ENCODE data around the gene NRP2.

Gene NRP2

GRCh38 chr2:205682239-205682970, at the start of gene NRP2:
TSS of gene NRP2 (plus strand) at chr2:205682501. CDS start at chr2:205683291, 790 bp downstream.
- peak; percentile 7 for DNase-seq (ENCODE audit: low read depth)

DNA sequence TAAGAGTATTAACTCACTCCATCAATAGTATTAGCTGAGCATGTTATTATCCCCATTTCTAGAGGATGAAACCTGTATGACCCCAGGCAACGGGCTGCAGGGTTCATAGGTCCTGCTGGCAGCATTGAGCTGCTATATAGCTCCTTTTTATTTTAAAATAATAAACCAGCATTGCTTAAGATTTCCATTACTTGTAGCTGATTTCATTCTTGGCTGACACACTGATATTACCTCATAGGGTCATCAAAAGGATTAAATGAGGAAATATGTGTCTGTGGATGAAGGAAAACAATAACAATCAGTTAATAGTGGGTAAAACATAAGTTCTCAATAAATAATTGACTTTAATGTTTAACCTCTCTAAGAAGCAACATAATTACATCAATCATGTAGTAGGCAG, 48.3 kb upstream of the NRP2 start:
- DNase-seq (ENCODE audit: low read depth) = no peak

- no peak for DNase-seq (ENCODE audit: low read depth)
Measured at GRCh38 chr2:205636549-205637319, 45.6 kb upstream of the NRP2 start.

- no peak for DNase-seq (ENCODE audit: low read depth)
Measured at GRCh38 chr2:205637320-205637602, 45.0 kb upstream of the NRP2 start.

DNA sequence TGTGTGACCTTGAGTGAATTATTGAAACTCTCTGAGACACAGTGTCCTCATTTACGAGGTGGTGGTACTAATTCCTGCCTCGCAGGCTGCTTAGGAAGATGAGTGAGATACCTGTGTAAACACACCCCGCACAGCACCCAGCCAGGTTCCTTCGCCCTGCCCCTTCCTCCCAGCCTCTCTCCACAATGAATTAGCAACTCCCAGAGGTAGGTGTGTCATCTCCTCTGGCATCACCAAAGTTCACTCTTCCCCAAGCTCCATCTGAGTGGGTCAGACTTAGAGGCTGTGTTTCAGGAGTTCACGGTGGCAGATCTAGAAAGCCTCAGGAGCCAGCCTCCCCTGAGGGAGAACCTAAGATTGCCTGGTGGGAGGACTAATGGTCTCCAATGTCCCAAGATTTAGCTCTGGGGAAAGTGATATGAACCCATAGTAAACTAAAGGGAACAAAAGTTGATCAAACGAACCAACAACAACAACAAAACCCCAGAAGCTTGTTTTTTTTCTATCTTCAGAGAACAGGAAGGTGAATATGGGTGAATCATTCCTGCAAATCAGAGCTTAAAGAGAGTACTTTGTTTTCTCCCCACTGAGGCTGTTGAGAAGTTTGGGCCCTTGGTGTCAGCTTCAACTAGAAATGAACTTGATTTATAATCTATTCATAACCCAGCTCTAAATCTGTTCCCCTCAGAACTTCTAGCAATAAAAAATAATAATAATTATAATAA, 44.4 kb upstream of the NRP2 start:
- no peak for DNase-seq (ENCODE audit: low read depth)

DNA sequence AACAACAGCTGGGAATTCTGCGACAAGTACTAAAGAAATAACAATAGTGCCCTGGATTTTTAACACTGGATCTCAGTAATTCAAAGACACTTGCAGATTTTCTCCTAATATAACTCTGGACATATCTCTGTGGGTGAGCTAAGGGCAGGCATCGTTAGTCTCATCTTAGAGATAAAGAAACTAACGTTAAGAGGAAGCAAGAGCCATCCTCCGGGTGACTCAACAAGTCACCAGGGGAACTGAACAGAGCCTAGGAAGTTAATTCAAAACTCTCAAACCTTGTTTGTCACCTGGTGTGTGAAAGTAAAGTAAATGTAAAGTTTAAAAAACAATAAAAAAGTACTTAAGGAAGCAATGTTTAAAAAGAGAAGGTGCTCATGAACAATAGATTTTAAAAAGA, 41.6 kb upstream of the NRP2 start:
- DNase-seq (ENCODE audit: low read depth) = no peak

GRCh38 chr2:205642599-205643356, 39.5 kb upstream of the NRP2 start:
- DNase-seq (ENCODE audit: low read depth) = no peak

DNA sequence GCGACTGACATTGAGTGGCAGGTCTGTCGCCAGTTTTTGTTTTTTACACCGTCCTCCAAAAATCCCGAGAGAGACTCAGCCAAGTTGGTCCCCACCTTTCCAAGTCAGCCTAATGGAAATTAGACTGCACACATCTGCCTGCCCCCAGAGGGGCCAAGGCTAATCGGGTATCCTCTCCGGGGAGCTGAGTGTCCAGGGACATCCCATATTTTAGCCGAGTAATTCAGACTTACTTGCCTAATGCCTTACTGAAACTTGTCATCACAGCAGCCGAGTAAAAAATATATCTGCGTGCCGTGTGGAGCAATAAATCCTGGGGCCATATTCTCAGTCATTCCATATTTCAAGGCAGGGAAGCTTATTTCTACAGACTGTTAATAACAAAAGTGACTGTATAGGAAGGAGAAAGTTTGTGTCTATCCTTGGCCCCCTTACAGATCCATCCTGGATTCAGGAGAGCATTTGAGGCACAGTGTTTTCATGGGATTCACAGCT, 38.9 kb upstream of the NRP2 start:
- no peak for DNase-seq (ENCODE audit: low read depth)

DNA sequence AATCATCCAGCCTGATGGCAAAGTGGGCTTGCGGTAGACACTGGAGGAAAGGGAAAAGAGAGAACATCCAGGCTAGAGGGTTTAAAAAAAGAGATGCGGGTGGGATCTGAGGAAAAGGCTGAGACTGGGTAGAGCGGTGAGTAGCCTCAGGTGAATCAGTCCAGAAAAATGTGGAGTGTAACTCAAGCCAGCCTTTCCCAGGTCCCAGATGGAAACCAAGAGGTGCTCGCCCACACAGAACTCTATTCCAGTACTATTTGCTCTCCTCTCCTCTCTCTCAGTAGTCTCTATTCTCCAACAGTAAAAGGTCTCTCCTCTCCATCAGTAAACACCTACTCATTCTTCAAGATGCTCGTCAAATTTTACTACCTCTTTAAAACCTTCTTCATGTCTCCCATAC, 38.3 kb upstream of the NRP2 start:
- DNase-seq (ENCODE audit: low read depth) = no peak

GRCh38 chr2:205646680-205647079, 35.6 kb upstream of the NRP2 start:
- DNase-seq (ENCODE audit: low read depth) = no peak

DNA sequence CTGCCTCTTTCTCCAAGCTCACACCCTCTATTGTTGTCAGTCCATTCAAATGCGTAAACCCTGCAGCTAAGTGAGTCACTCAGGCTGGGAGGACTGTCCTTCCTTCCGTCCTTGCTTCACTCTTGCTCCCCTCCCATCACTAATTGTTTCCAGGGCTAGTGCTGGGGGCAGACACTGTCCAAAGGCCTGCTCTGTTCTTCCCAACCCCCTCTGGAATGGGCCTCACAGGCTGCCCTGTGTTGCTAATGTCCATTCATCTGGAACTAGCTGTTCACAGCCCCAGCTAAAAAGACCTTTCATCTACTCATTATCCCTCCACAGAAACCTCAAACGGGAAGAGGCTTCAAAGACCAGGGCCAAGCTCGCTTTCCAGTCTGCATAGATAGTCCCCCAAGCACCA, 31.9 kb upstream of the NRP2 start:
- DNase-seq (ENCODE audit: low read depth) = no peak

DNA sequence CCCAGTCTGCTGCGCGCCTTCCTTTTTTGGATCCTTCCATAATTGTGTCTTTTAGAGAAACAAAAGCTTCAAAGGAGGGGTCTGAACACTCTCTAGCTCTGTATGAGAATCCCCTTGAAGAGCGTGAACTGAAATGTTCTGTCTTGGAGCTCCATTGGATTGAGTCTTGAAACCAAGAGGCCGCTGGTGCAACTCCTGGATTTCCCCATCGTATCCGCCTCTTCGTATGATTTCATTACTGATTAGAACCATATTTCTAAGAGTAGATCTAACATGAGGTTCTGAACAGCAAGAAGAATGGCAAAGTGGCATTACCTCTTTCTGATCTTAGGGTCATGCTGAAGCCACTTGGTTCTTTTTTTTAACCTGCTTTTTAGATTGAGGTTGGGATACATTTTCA, 31.4 kb upstream of the NRP2 start:
- no peak for DNase-seq (ENCODE audit: low read depth)

DNA sequence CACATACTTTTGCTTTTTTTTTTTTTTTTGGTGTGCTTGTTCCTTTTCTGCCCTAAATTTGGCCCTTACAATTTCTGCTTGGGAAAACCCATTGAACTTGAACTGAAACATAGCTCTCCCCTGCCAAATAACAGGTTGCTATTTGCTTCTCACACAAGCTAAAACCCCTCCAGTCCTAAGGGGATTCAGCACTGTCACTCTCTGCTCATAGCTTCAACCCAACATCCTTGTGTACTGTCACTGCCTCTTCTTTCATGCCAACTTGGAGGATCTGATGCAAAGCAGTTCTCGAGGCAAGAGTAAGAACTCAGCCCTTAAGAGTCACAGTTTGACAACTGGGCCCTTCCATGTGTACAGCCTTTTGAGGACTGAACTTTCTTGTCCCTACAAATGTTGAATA, 30.6 kb upstream of the NRP2 start:
- DNase-seq (ENCODE audit: low read depth) = no peak

DNA sequence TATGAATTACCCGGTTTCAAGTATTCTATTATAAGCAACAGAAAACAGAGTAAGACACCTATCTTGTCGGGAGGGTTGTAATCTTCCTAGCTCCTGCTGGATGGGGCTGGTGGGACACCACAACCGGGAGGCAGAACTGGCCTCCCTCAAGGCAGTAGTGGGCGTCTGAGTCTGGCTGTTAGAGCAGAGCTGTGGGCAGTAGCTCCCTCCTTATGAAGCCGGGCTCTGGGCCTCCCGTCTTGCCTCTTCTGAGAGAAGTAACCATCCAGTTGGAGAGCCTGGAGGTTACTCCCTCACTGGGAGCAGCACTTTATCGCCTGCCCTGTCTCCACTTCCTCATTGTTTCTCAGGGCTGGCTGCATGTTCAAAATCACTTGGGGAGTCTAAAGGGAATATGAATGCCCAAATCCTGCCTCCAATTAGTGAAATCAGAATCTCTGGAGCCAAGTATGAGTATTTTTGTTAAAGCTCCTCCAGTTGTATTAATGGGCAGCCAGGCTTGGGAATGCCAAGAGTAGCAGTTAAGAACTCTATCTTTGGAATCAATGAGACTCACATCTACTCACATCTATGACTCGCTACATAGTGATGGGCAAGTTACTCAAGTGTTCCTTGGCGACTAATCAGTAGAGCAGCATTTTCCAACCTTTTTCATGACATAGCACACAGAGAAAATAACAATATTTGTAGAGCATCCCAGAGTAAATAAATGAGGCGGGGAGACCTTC, 27.3 kb upstream of the NRP2 start:
- no peak for DNase-seq (ENCODE audit: low read depth)

DNA sequence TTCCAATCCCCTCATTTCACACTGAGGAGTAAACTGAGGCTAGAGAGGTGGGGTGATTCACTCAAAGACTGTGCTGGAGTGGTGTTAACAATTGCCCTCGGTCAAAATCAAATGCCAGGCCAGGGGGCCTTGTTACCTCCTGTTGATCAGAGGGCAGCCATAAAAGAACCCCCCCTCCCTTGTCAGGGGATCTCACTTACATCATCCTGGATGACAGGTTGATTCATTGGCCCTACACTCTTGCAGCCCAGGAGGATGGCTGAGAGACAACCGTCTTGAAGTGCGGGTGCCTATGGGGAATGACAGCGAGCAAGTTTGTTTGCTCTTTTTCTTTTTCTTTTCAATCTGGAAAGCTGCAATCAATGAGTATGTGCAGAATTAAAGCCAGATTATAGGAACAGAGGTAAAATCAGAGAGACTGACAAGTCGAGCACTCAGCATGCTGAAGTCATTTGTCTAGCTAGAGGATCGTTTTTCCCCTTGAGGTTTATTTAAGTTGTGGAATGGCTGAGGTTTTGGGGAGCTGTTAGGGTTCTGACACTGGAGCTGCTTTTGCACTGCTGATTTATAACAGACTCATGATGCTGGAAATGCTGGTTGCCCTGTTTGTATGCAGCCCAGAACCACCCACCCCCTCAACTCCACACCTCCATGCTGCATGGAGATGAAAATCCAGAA, 26.4 kb upstream of the NRP2 start:
- no peak for DNase-seq (ENCODE audit: low read depth)

GRCh38 chr2:205656461-205656860, 25.8 kb upstream of the NRP2 start:
- no peak for DNase-seq (ENCODE audit: low read depth)

DNA sequence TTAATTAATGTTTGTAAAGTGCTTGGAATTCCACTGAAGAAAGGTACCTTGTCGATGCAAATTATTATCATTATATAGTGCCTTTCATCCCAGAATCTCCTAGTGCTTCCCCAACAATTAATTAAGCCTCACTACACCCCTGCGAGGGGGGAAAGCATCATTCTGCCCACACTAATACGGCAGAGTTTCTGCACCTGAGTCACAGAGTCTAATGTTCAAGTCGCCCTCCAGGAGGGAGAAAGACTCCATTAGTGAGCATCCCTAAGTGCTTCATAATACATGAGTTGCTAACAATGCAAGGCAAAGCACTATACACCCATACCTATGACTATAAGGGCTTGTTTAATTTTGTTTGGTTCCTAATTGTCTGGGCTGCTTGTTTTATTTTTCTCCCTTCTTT, 25.4 kb upstream of the NRP2 start:
- no peak for DNase-seq (ENCODE audit: low read depth)

GRCh38 chr2:205657579-205657978, 24.7 kb upstream of the NRP2 start:
- DNase-seq (ENCODE audit: low read depth) = no peak

- DNase-seq (ENCODE audit: low read depth) = no peak
Measured at GRCh38 chr2:205658068-205658467, 24.2 kb upstream of the NRP2 start.

- no peak for DNase-seq (ENCODE audit: low read depth)
Measured at GRCh38 chr2:205658572-205658971, 23.7 kb upstream of the NRP2 start.

DNA sequence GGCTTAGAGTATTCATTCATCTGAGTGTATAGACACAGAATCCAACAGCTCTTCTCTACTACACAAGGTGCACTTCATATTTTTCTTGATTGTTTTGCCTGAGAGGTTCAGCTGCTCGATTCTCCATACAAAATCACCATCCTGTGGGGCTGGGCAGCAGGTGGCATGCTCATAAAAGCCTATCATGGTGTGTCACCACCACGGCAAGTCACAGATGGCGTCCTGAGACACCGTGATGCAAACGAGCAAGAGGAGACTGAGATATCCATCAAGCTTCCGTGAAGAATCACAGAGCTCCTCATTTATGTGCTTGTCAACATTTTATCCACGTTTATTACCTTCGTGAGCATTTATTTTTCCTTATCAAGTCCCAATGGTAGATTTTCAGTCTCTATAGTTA, 22.4 kb upstream of the NRP2 start:
- DNase-seq (ENCODE audit: low read depth) = no peak
